Hepatocyte (in vitro differentiated cells): ENCODE results near the gene ARR3.

Source experiments
- EZH2 ChIP-seq: fragments of 200-600 bp; sonication (generic); IDR thresholded peaks from 2 replicates; pipeline ENCODE4 v1.6.1; 2016; ENCODE audit warnings: antibody characterized with exemption, mild to moderate bottlenecking, borderline replicate concordance
- EZH2phosphoT487 ChIP-seq: fragments of 200-600 bp; sonication (generic); IDR thresholded peaks from one replicate; pipeline ENCODE4 v1.6.1; 2018; ENCODE audit warnings: antibody characterized with exemption, mild to moderate bottlenecking, low read depth, moderate library complexity; ENCODE audit not compliant: unreplicated experiment, severe bottlenecking
- TF ChIP-seq, protein P1 (sequence below): fragments of 200-600 bp; sonication (generic); IDR thresholded peaks from 2 replicates; pipeline ENCODE4 v1.5.1; 2016; ENCODE audit warnings: antibody characterized with exemption, mild to moderate bottlenecking; ENCODE audit not compliant: poor library complexity

GRCh38 chrX:70324326-70324725, 56.2 kb downstream of the ARR3 start:
- TF ChIP-seq, protein P1, sequence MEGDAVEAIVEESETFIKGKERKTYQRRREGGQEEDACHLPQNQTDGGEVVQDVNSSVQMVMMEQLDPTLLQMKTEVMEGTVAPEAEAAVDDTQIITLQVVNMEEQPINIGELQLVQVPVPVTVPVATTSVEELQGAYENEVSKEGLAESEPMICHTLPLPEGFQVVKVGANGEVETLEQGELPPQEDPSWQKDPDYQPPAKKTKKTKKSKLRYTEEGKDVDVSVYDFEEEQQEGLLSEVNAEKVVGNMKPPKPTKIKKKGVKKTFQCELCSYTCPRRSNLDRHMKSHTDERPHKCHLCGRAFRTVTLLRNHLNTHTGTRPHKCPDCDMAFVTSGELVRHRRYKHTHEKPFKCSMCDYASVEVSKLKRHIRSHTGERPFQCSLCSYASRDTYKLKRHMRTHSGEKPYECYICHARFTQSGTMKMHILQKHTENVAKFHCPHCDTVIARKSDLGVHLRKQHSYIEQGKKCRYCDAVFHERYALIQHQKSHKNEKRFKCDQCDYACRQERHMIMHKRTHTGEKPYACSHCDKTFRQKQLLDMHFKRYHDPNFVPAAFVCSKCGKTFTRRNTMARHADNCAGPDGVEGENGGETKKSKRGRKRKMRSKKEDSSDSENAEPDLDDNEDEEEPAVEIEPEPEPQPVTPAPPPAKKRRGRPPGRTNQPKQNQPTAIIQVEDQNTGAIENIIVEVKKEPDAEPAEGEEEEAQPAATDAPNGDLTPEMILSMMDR = no peak
- TF ChIP-seq EZH2phosphoT487 = no peak
- no peak for TF ChIP-seq EZH2
